Activated CD8-positive, alpha-beta T cell treated with anti-CD3 and anti-CD28 coated beads for 36 hours (primary cell): ENCODE measurements around the gene GSS. TPM values are rescaled to one million over a fixed set of nuclear protein-coding genes. Genes with fewer than 3 reads are reported as not detected.
A peak's percentile ranks its signal among the peaks of the same experiment; 100 is the strongest.

Experiments used
- ATAC-seq: fragments of 200-7000 bp; cut with Tn5 transposase; one replicate; pipeline ENCODE4 v1.10.0; 2021; ENCODE audit warnings: mild to moderate bottlenecking, moderate library complexity
- CTCF ChIA-PET: fragments of 350-600 bp; sonication (Branson Sonifier 250); formaldehyde crosslinking; loops from one replicate; lab custom pipeline; 2021; ENCODE audit warnings: antibody characterized with exemption; lab: Charles Lee
- POLR2A ChIA-PET: fragments of 350-600 bp; sonication (Branson Sonifier 250); formaldehyde crosslinking; loops from one replicate; lab custom pipeline; 2021; ENCODE audit warnings: antibody characterized with exemption; lab: Charles Lee
- DNase-seq: peaks from one replicate; pipeline ENCODE4 v3.0.0-alpha.2; 2020
- H3K27ac Mint-ChIP-seq: one replicate; pipeline ENCODE4 v1.8.0; 2021; ENCODE audit warnings: mild to moderate bottlenecking, mixed read lengths
- H3K27me3 Mint-ChIP-seq: one replicate; pipeline ENCODE4 v1.8.0; 2021; ENCODE audit warnings: mixed read lengths
- H3K36me3 Mint-ChIP-seq: one replicate; pipeline ENCODE4 v1.8.0; 2021; ENCODE audit warnings: low read depth, mixed read lengths
- H3K4me1 Mint-ChIP-seq: one replicate; pipeline ENCODE4 v1.8.0; 2021; ENCODE audit warnings: low read depth, mixed read lengths
- H3K4me3 Mint-ChIP-seq: one replicate; pipeline ENCODE4 v1.8.0; 2021; ENCODE audit warnings: mild to moderate bottlenecking, moderate library complexity, mixed read lengths
- H3K9me3 Mint-ChIP-seq: one replicate; pipeline ENCODE4 v1.8.0; 2021; ENCODE audit warnings: mixed read lengths
- CTCF ChIP-seq: fragments of 200-600 bp; IDR thresholded peaks from one replicate; pipeline ENCODE4 v1.8.0; 2022; ENCODE audit warnings: antibody characterized with exemption, mild to moderate bottlenecking
- intact Hi-C: fragments of 100-400 bp; cut with micrococcal nuclease; formaldehyde crosslinking; loops from one replicate; pipeline ENCODE4 v1.10.0; 2022
- total RNA-seq, 2 experiments: library from RNA; stranded (reverse); gene quantifications; one replicate each; pipeline ENCODE4 v1.2.3, GENCODE V29; 2021

GSS gene
- total RNA-seq, 2 experiments from 2014 or later: 50.9 to 52.7 TPM

- ATAC-seq (no peak), DNase-seq (no peak)
- ChIA-PET CTCF (no interaction called here), POLR2A (no interaction called here)
- intact Hi-C loops: no loop called here
- TF ChIP-seq CTCF: no peak
- no peaks in the 10 kb centered on the region for H3K4me1 Mint-ChIP-seq
- no peak overlapping the region for H3K27ac Mint-ChIP-seq
- peaks cover 19% of the 10 kb centered on the region for H3K36me3 Mint-ChIP-seq
- no peaks in the 10 kb centered on the region for H3K9me3 Mint-ChIP-seq
- no peaks in the 10 kb centered on the region for H3K27me3 Mint-ChIP-seq
- H3K4me3 Mint-ChIP-seq: no peak overlapping the region
Measured at GRCh38 chr20:35002426-35003210, 47.0 kb upstream of the GSS start.

- ChIA-PET CTCF (interaction anchor here (0.8 to 1.0 kb wide), 2 partner anchors 172 to 207 kb away, joined by 3 read pairs; no protein-coding TSS in a partner anchor), POLR2A (interaction anchor here (0.8 to 1.0 kb wide), 2 partner anchors 11 to 24 kb away, joined by 3 to 5 read pairs; no protein-coding TSS in a partner anchor)
- H3K27ac Mint-ChIP-seq: no peak overlapping the region
- ATAC-seq (no peak), DNase-seq (peak; percentile 12)
- peaks cover 22% of the 10 kb centered on the region for H3K36me3 Mint-ChIP-seq
- H3K4me1 Mint-ChIP-seq: no peaks in the 10 kb centered on the region
- H3K27me3 Mint-ChIP-seq: no peaks in the 10 kb centered on the region
- TF ChIP-seq CTCF: no peak
- H3K9me3 Mint-ChIP-seq: no peaks in the 10 kb centered on the region
- H3K4me3 Mint-ChIP-seq: no peak overlapping the region
- intact Hi-C loops: no loop called here
Measured at GRCh38 chr20:35001596-35002362, 46.2 kb upstream of the GSS start.

GRCh38 chr20:35000922-35001595, 45.5 kb upstream of the GSS start:
- TF ChIP-seq CTCF: no peak
- intact Hi-C loops: no loop called here
- peaks cover 22% of the 10 kb centered on the region for H3K36me3 Mint-ChIP-seq
- H3K27me3 Mint-ChIP-seq: no peaks in the 10 kb centered on the region
- H3K4me3 Mint-ChIP-seq: no peak overlapping the region
- ATAC-seq (no peak), DNase-seq (no peak)
- CTCF ChIA-PET: interaction anchor here (0.8 to 1.0 kb wide), 2 partner anchors 171 to 208 kb away, joined by 3 read pairs; no protein-coding TSS in a partner anchor
- no peaks in the 10 kb centered on the region for H3K9me3 Mint-ChIP-seq
- no peaks in the 10 kb centered on the region for H3K4me1 Mint-ChIP-seq
- POLR2A ChIA-PET: interaction anchor here (0.8 to 1.0 kb wide), 2 partner anchors 10 to 24 kb away, joined by 3 to 5 read pairs; no protein-coding TSS in a partner anchor
- no peak overlapping the region for H3K27ac Mint-ChIP-seq

GRCh38 chr20:35000311-35000921, 44.8 kb upstream of the GSS start:
- H3K27ac Mint-ChIP-seq: no peak overlapping the region
- no peak overlapping the region for H3K4me3 Mint-ChIP-seq
- H3K4me1 Mint-ChIP-seq: no peaks in the 10 kb centered on the region
- no peak for TF ChIP-seq CTCF
- peaks cover 23% of the 10 kb centered on the region for H3K36me3 Mint-ChIP-seq
- ATAC-seq: no peak
- intact Hi-C loops: no loop called here
- ChIA-PET CTCF (interaction anchor here (1.0 kb wide), 1 partner anchor 208 kb away, joined by 3 read pairs; no protein-coding TSS in a partner anchor), POLR2A (no interaction called here)
- H3K9me3 Mint-ChIP-seq: no peaks in the 10 kb centered on the region
- no peaks in the 10 kb centered on the region for H3K27me3 Mint-ChIP-seq
- no peak for DNase-seq
